CD4-positive, alpha-beta T cell treated with Interleukin-21 for 1 hour (primary cell): Measurements from ENCODE around the gene SIPA1L2.
A peak's percentile ranks its signal among the peaks of the same experiment; 100 is the strongest.

Experiments
- DNase-seq: peaks from one replicate; pipeline ENCODE4 v3.0.0-alpha.2; 2020

SIPA1L2 gene, protein sequence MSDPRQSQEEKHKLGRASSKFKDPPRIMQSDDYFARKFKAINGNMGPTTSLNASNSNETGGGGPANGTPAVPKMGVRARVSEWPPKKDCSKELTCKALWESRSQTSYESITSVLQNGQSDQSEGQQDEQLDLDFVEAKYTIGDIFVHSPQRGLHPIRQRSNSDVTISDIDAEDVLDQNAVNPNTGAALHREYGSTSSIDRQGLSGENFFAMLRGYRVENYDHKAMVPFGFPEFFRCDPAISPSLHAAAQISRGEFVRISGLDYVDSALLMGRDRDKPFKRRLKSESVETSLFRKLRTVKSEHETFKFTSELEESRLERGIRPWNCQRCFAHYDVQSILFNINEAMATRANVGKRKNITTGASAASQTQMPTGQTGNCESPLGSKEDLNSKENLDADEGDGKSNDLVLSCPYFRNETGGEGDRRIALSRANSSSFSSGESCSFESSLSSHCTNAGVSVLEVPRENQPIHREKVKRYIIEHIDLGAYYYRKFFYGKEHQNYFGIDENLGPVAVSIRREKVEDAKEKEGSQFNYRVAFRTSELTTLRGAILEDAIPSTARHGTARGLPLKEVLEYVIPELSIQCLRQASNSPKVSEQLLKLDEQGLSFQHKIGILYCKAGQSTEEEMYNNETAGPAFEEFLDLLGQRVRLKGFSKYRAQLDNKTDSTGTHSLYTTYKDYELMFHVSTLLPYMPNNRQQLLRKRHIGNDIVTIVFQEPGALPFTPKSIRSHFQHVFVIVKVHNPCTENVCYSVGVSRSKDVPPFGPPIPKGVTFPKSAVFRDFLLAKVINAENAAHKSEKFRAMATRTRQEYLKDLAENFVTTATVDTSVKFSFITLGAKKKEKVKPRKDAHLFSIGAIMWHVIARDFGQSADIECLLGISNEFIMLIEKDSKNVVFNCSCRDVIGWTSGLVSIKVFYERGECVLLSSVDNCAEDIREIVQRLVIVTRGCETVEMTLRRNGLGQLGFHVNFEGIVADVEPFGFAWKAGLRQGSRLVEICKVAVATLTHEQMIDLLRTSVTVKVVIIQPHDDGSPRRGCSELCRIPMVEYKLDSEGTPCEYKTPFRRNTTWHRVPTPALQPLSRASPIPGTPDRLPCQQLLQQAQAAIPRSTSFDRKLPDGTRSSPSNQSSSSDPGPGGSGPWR (N-terminal part only)

DNA sequence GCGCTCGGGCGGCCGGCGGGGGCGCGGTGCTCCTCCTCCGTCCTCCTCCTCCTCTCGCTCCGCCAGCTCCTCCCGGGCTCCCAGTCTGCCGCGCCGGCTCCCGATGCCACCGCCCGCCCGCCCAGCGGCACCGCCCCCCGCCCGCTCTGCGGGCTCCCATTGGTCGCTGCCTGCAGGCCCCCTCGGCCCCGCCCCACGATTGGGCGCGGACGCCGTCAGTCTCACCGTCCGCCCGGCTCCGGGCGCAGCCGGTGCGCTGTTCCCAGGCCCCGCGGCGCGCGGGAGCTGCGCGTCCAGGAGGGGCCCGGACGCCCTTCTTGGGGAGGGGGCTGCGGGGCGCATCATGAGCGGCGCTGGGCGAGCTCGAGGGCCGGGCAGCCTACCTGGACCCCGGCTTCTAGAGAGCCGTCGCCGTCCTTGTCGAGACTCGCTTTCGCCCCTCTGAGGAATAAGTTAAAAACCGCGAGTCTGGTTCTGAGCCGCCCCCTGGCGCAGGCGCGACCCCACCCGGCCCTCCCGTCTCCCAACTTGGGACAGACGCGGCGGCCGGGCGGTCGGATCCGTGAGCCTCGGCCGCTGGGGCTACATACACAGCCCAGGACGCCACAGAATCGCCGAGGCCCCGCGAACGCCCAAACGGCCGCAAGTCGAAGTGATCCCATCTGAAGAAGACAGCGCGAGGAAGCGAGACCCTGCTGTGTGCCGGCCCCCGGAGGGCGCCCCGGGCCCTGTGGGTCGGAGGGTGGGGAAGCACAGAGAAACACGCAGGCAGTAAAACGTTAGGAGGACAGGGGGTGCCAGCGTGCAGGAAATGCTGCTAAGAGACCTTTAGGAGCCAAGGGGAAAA is at the start of gene SIPA1L2:
Gene SIPA1L2 (minus strand): TSS at position 87 of the 847 bp plus-strand sequence. CDS start 114,794 bp downstream, outside the sequence.
- peak; percentile 87 for DNase-seq

DNA sequence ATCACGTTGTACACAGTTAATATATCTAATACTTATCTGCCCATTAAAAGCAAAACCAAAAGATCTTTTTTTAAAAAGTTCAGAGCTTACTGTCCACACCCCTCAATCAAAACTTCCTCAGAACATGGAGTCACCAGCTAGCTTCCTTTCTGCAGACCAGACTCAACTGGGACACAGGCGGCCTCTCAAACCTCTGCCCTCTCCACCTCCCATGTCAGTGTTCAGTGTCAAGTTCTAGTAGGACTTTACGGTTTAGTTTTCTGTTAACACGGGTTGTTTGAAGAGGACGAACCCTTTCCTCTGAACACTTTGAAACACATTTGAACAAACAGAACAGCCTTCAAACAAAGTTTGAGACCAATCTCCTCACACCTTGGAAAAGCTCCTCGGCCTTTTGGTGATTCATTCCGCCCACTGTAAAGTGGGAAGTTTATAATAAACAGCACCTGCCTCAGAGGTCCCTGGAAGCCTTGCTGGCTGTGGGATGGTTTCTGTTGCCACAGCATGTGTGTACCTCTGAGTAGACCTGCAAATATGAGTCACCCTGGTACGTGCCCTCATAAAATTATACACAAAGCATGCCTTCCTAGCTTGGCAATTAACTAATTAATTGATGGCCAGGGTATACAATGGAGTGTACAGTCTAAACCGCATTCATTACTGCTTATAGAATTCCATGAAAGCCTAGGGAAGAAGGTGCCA is 48.4 kb upstream of the SIPA1L2 start:
- no peak for DNase-seq

- no peak for DNase-seq
Observed at GRCh38 chr1:232676307-232676706, 46.4 kb upstream of the SIPA1L2 start.

DNA sequence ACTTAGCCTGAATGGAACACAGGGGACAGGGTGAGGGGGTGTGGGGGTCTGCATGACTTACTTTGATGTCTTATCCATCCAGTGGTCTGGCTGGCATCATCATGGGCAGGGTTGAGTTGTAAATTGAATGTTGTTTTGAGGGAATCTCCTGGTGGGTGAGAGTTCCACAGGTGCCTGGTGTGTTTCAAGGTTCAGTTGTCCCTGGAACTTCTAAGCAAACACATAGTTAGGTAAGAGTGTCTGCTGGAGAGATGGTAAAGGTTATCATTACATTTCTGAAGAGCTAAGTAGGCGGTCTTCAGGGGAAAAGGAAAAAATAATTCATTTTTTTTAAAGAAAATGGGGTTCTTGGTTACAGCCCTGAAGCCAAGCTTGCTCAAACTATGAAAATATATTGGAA is 46.0 kb upstream of the SIPA1L2 start:
- no peak for DNase-seq

DNA sequence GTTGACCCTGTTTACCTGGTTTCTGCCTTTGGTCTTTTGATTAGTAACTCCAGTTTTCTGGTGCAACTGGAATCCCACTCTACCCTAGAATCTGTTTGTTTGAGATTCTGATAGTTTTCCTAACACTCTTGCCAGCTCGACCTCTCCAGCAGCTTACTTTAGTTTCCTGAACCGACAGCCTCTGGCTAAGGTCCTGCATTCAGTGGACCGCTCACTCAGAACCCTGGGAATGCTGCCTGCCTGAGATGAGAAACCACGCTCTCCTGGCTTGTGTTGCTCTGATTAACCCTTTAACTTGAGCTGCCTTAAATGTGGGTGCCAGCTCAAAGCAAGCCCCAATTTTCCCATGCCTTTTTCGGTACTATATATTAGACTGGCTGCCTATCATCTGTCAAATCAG is 45.3 kb upstream of the SIPA1L2 start:
- DNase-seq = no peak

GRCh38 chr1:232673256-232673655 is 43.3 kb upstream of the SIPA1L2 start:
- no peak for DNase-seq

GRCh38 chr1:232669981-232670747 is 40.2 kb upstream of the SIPA1L2 start:
- DNase-seq = no peak

DNA sequence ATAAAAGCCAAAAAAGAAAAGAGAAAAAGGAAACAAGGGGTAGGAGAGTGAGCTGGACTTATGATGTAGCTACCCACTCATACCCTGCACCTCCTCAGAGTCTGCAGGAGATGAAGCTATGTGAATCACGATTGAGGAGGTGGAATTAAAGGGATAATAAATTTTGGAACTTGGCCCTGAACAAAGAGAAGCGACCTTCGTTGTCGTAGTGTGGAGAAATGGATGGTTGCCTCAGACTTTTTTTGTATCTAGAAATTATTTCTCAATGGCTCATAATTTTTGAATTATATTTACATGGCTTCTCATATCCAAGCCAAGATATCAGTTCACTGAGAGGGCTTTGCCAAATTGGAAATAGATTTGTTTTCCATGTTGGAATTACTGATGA is 37.8 kb upstream of the SIPA1L2 start:
- no peak for DNase-seq

- no peak for DNase-seq
Observed at GRCh38 chr1:232667094-232667777, 37.3 kb upstream of the SIPA1L2 start.

DNA sequence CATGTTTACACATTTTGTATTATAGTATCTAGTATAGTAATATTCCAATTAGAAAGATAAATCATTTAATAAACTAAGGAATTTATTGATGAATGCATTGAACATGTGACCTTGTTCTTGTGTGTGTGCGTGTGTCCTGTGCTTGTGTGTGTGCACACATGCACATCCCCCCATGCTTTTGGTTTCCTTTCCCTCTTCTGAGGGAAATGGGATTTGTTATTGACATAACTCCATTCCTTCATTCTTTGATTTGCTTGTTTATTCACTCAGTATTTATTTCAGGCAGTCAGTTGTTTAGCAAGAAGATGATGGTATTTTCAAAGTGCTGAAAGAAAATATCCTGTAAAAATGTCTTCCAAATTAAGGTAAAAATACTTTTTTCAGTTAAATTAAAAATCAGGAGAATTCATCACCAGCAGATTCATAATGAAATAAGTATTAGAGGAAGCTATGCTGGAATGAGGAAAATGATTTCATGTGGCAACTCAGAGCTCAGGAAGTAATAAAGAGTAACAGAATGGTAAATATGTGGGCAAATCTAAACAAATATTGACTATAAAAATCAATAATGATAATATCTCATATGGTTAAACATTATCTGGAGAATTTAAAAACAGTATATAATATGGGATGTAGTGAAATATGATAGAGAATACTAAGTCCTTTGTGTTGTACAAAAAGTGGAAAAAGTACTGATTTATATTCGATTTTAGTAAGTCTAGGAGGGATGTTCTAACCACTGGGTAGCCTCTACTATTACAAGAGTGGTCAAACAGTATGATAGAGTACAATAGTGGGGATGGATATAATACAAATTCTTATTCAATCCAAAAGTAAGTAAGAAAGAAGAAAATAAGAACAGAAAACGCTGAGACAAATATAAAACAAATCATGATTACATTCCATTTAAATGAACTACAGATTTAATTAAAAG is 35.2 kb upstream of the SIPA1L2 start:
- DNase-seq = no peak

DNA sequence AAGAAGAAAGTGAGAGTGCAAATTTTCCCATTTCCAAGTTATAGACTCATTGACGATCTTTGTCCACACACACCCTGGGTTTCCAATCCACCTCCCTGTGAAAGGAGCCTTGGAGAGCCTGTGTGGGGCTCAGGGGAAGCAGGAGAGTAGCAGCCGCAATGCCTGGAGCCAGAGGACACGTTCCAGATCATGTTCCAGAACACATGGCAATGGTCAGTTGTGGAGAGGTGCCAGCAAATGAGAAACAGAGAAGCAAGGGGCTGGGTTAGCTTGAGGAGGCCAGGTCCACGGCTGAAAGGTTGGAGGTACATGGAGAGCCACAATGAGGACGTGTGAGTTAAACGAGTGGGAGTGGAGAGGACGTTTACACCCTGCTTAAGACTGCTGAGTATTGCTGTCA is 33.0 kb upstream of the SIPA1L2 start:
- no peak for DNase-seq

- no peak for DNase-seq
Observed at GRCh38 chr1:232658386-232658785, 28.5 kb upstream of the SIPA1L2 start.

DNA sequence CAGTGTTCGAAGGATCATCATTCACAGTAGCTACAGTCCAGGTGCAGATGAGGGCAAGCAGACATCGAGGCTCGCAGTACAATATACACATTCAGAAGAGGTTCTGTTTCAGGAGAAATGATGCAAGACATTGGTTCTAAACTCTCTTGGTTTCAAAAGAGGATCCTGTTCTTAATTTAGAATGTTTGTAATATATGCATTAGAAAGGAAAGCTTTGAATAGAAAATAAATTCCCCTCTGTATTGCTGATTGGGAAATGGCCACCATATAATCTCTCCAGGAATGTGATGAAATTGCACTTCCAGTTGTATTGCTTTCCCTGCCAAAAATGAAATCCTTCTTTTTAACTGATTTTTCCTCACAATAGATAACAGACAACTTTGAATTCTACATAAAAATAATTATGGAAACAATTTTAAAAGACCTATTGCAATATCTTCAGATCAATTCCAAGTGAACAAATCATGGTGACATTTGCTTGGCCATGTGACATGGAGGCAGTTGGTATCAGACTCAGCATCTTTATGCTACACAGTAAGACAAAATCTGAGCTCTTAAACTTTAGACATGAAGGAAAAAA is 27.6 kb upstream of the SIPA1L2 start:
- DNase-seq = no peak

GRCh38 chr1:232655746-232656085 is 25.8 kb upstream of the SIPA1L2 start:
- no peak for DNase-seq

DNA sequence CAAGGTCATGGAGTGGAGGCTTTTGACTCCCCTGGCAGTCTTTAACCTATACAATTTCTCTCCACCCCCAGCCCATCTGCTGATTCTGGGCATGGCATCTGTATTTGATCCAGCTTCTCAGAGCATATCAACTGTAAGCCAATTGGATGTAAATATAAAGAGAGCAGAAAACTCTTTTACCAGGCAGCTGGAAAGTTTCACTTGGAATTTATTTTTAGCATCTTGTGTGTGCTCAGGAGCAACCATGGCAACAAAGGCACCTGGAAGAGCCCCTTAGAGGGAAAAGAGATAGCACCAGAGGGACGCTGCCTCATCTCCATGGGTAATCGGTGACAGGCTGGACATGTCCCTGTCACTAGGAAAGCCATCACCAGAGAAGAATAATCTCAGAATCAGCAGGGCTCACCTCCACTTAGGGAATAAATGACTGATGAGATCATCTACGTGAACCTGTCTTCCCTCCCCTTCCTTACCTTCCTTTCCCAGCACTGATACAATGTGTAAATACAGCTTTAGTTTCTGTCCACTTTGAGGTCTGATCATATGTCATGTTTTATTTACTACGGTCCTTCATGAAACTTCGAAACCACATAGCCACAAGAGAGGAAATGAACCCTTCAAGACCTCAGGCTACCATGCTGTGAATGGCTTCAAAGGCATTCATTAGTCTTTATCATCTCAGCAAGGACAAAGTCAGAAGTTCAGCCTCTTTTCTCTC is 25.3 kb upstream of the SIPA1L2 start:
- no peak for DNase-seq

DNA sequence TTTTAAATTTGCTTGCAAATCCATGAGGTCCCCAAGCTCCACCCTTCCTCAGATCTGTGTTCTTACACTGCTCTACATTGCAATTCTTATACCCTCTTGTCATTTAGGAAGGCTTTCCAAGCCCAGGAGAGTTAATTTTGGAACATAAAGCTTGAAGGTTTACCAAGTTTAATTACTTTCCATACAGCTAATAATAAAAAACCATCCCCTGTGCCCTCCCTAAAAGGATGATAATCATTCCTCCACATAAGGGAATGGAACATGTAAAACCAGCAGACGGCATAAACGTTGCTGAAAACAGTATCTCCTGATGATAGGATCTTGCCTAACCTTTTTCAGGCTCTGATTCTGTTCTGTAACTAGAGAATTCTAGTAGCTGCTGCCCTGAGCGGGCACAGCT is 23.9 kb upstream of the SIPA1L2 start:
- DNase-seq = no peak

DNA sequence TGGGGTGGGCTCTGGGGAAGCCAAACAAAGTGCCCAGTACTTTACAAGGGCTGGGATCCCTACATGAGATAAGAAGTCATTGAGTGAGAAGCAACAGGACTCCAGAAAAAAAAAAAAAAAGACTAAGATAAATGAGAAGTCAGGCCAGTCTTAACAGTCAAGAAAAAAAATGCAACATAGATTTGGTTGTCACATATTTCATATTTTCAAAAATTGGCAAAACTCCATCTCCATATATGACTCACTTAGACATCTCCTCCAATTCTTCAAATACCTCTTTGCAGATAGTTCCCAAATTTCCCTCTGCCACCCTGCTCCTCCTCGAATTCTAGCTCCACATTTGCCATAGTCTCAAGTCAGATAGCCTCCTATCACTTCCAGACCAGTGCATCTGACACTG is 20.9 kb upstream of the SIPA1L2 start:
- DNase-seq = no peak

GRCh38 chr1:232650418-232650817 is 20.5 kb upstream of the SIPA1L2 start:
- no peak for DNase-seq
